HuH-7.5 (cell line): Measurements from ENCODE around the gene ABCA13.

Experiments used
- DNase-seq: peaks from one replicate; pipeline ENCODE4 v3.0.0; 2011; ENCODE audit warnings: low spot score

Gene ABCA13

DNA sequence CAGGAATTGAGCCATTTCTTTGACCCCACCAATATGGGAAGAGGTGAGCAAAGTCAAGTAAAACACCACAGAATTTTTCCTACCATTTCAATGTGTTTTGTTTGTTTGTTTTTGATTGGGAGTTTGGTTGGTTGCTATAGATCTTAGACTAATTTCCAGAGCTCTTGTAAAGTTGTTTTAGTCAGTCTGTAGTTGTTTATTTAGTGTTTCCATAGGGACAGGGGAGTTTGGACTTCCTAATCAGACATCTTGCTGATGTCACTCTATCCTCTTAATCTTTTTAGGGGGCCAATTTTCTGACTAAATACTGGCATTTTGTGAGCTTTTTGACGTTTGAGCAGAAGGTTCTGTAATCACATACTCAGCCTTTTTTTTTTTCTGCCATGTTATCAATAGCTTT is 266.9 kb downstream of the ABCA13 start:
- DNase-seq: no peak

GRCh38 chr7:48441848-48442492 is 270.7 kb downstream of the ABCA13 start:
- no peak for DNase-seq

- DNase-seq: no peak
Measured at GRCh38 chr7:48443051-48443450, 271.8 kb downstream of the ABCA13 start.

DNA sequence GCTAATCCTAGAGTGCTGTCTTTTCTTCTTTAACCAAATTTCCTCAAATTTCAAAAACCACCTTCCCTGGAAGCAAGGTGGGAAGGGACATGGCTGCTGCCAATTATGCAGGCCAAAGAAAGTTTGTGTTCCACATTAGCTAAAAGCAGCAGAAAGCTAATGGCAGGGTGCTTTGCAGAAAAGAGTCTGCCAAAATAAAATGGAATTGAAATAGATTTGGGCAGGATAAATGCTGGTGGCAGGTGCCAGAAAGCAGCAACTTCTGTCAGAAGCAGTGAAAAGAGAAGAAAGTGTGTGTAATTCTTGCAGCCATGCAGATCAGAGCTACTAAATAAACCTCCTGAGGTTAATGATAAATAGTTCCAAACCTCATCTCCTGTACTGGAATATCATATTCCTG is 275.5 kb downstream of the ABCA13 start:
- no peak for DNase-seq

DNA sequence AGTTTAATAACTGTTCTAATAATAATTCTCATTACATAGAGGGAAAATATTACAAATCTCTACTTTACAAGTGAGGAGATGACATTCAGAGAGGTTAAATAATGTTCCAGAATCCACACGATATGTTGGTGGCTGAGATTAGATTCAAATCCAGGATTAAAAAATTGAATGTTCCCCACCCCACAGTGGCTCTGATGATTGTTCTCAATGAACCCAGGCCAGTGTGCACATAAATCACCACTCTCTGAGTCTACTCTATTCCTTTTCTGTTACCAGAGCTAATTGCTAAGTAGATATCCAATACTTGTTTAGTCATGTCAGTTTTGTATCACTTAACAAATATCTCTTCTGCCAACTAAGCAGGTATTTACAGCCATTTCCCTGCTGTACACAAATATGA is 281.0 kb downstream of the ABCA13 start:
- no peak for DNase-seq

- no peak for DNase-seq
Measured at GRCh38 chr7:48454750-48455192, 283.5 kb downstream of the ABCA13 start.

DNA sequence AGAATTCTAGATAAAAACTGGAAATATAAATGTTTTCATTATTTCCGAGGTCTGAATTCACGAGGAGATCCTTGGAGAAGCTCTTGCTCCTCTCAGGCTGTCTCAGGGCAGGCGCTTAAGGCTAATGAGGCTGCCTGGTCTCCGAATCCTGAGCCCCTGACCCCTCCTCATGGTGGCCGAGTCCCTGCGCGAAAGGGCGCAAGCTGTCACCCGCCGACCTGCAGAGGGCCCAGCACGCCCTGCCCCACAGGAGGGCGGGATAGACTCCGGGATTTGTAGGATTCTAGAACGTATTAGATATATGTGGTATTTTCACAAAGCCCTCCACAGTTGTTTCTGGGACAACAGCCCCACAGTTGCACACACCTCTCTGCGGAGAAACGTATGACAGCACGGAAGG is 284.1 kb downstream of the ABCA13 start:
- DNase-seq: no peak

GRCh38 chr7:48458701-48459524 is 287.7 kb downstream of the ABCA13 start:
- no peak for DNase-seq

- no peak for DNase-seq
Measured at GRCh38 chr7:48466713-48467112, 295.5 kb downstream of the ABCA13 start.

- no peak for DNase-seq
Measured at GRCh38 chr7:48471196-48471595, 299.9 kb downstream of the ABCA13 start.

DNA sequence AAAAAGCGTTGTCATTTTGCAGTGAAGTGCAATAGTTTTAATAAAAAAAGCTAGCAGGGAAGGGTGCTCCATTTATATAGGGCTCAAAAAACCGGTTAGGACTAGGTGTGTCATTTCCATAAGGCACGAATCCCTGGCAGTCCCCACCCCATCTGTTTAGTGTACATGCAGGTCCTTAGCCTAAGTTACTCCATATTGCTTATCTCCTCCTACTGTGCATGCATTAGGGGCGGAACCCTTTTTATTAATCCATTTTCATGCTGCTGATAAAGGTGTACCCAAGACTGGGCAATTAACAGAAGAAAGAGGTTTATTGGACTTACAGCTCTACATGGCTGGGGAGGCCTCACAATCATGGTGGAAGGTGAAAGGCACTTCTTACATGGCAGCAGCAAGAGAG is 301.4 kb downstream of the ABCA13 start:
- no peak for DNase-seq

DNA sequence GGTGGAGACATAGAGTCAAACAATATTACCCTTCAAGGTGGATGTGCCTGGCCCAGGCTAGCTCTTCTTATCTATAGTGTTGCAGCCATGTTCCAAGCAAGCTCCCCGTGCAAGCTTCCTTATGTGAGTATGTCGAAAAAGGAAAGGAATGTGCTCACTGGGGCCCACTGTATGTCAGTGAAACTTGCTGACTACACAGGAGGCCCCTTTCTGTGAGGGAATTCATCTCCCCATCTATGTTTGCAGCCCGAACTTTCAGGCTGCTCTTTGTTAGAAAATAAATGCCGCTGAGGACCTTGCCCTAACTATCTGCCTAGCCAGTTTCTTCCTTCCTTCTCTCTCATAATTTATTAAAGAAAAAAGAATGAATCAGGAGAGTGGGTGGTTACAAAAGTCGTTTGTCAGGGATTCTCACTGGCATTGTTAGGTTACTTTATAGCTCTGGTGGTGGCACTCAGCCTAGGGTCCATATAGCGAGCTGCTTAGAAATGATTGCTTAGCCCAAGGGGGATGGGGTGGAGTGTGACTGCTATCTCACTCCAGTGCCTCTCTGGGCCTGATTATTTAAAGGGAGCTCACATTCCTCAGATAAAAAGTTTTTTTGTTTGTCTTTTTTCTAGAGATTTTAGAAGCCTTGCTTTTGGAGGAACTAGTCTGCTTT is 302.1 kb downstream of the ABCA13 start:
- no peak for DNase-seq

GRCh38 chr7:48481235-48481634 is 310.0 kb downstream of the ABCA13 start:
- DNase-seq: no peak

DNA sequence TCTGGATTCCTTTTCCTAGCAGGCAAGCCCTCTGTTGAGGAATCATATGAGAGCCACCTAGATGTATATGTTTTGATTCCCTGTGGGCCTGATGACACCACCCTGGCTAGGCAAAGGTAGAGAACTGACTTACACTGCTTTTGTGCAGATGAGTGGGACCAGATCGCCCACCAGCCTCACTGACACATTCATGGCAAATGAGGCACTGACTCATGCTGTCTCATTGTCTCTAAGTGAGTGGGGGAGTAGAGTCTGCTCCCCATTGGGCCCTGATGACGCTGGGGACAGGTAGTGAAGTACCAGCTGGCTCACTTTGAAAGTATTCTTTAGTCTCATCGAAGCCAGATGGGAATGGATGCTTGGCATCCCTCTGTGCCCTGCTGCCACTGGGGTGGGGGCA is 326.3 kb downstream of the ABCA13 start:
- DNase-seq: no peak

- no peak for DNase-seq
Measured at GRCh38 chr7:48502021-48502420, 330.8 kb downstream of the ABCA13 start.

DNA sequence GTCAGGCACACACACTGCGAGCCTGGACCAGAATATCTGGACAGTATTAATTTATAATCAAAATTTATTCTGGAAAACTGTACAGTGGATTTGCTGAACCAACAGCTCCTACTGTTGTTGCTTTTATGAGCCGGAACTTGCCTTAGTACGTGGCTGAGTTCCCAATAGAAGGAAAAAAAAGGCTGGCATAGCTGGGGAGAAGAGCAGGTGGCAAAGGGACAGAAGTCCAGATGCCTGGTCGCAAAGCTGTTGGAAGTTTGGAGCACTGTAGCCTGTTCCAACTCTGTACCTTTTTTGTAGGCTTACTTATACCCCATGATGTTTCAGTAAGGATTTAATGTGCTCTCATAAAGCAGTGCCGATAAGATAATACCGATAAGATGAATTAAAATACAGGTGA is 333.8 kb downstream of the ABCA13 start:
- no peak for DNase-seq

DNA sequence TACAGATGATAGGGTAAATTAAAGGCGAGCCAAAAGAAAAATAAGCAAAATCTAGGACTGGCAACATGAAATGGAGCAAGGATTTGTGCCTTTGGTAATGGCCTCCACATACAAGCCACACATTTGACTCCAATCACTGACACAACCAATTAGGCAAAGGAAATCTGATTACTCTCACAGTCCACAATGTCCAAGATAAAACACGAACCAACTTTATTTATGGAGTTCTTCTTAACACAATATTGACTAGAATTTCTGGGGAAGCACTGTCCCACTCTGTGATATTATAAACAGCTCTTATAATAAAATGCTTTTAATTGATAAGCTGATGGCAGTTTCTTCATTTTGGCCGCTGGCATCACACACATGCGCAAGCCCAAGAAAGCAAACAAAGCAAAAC is 334.2 kb downstream of the ABCA13 start:
- no peak for DNase-seq

DNA sequence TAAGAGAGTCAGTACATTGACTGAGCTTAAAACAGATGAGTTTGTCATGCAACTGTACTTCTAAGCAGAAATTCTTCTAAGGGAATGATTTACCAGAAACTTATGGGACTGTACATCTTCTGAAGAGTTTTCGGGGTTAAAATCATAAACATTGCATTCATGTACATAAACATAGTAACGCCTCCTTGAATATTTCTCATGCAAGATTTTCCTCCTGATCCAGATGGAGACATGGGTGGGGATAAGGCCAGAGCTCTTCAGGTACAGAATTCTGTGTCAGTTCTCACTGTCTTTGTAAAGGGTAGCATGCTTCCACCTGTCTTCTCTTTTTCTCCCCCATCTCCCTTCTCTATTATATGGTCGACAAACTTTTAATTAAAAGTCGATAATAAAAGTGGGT is 335.3 kb downstream of the ABCA13 start:
- no peak for DNase-seq

GRCh38 chr7:48511080-48511479 is 339.8 kb downstream of the ABCA13 start:
- no peak for DNase-seq

- DNase-seq: no peak
Measured at GRCh38 chr7:48512892-48513291, 341.6 kb downstream of the ABCA13 start.

GRCh38 chr7:48515171-48515570 is 343.9 kb downstream of the ABCA13 start:
- no peak for DNase-seq

GRCh38 chr7:48518092-48518491 is 346.8 kb downstream of the ABCA13 start:
- no peak for DNase-seq

GRCh38 chr7:48522692-48523091 is 351.4 kb downstream of the ABCA13 start:
- DNase-seq: no peak
